GM21528 (cell line): ENCODE data around the gene ZNF878.

Source experiments
- ATAC-seq: cut with Tn5 transposase; IDR thresholded peaks from one replicate; pipeline ENCODE4 v1.9.1; 2021; ENCODE audit warnings: mild to moderate bottlenecking, moderate library complexity; ENCODE audit not compliant: unreplicated experiment, low FRiP score

ZNF878 gene

DNA sequence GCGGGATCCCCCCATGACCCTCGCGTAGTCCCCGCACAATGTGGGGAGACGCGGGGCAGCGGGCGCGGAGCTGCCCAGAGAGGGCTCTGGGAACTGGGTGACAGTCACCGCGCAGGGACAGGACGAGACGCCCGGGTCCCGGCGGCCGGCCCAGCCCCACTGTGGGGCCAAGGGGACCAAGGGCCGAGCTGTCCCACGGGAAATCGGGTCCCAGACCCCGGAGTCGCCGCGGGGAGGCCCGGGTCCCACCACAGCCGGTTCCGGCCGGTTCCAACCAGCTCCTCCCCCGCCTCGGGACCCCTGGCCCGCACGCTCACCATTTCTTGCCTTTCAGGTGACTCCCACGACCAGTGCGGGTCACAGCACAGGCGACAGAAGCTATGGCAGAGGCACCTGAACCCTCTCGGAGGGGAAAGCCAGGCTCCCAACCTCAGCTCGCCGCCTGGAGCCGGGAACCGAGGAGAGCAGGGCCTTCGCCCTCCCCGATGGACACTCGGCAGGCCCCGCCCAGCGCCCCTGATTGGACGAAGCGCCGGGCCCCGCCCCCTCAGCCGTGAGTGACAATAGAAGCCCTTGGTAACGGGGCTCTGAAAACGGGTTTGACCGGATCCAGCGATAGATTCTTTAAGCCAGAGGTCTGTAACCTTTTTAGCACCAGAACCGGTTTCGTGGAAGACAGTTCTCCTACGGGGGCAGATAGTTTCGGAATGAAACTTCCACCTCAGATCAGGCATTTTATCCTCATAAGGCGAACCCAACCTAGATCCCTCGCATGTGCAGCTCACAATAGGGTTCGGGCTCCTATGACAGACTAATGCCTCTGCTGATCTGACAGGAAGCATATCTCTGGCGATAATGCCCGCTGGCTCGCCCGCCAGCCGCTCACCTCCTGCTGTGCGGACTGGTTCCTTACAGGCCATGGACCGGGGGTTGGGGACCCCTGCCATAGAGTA is 17.3 kb downstream of the ZNF878 start, which contains the start of gene ZNF433:
ZNF433 (minus strand) TSS at position 460 of the 953 bp plus-strand sequence; CDS start at position 320, 140 bp downstream.
- peak; percentile 94 for ATAC-seq

DNA sequence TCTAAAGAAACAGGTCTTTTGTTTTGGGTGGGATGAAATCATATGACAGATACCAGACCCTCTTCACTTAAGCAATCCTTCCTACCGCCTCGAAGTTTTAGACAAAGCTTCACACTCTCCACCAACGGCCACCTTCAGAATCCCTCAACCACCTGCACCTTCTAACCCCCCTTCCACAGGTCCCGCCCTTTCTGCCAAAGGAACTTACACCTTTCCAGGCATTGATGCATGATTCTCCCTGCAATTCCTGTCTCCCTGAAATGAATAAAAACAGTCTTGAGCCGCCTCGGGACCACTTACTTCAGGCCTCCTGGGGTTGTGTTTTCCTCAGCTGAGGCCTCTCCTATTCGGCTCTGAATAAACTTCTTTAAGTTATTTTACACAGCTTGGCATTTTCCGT is 18.1 kb downstream of the ZNF878 start:
- ATAC-seq, result no peak

DNA sequence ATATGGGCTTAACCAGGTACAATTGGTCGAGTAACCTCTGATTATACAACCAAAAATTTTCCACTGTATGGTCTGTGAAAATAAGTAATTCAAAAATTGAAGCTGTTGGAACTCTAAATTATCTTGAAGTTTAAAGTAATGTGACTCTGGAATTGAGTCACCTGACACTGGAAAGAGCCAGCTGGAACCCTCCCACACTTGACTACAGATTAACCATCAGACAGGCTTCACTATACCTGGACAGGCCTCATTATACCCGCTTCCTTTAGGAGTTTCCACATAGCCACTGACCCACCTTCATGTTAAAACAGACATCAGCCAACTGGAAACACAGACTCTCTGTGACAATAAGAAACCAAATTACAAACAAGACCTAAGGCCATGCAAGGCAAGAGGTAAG is 18.6 kb downstream of the ZNF878 start:
- no peak for ATAC-seq

DNA sequence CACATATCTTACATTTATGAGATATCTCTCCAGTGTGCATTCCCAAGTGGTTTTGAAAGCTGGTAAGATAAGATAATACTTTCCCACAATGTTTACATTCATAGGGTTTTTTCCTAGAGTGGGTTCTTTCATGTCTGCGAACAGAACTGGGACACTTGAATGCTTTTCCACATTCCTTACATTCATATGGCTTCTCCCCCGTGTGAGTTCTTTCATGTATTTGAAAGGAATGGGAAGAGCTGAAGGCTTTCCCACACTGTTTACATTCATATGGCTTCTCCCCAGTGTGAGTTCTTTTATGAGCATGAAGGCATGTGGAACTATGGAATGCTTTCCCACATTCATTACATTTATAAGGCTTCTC is 37.0 kb downstream of the ZNF878 start:
- no peak for ATAC-seq

DNA sequence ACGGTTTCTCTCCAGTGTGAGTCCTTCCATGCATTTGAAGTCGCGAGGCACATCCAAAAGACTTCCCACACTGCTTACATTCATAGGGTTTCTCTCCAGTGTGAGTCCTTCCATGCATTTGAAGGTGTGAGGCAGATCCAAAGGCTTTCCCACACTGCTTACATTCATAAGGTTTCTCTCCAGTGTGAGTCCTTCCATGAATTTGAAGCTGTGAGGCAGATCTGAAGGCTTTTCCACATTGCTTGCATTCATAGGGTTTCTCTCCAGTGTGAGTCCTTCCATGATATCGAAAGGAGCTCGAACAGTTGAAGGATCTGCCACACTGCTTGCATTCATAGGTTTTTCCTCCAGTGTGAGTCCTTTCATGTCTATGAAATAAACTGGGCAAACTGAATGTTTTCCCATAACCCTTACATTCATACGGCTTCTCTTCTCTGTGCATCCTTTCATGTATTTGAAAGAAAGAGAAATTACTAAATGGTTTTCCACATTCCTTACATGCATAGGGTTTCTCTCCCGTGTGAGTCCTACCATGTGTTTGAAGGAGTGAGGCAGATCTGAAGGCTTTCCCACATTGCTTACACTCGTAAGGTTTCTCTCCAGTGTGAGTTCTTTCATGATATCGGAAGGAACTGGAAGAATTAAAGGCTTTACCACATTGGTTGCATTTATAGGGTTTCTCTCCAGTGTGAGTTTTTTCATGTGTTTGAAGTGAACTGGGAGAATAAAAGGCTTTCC is 37.6 kb downstream of the ZNF878 start:
- ATAC-seq, result no peak

DNA sequence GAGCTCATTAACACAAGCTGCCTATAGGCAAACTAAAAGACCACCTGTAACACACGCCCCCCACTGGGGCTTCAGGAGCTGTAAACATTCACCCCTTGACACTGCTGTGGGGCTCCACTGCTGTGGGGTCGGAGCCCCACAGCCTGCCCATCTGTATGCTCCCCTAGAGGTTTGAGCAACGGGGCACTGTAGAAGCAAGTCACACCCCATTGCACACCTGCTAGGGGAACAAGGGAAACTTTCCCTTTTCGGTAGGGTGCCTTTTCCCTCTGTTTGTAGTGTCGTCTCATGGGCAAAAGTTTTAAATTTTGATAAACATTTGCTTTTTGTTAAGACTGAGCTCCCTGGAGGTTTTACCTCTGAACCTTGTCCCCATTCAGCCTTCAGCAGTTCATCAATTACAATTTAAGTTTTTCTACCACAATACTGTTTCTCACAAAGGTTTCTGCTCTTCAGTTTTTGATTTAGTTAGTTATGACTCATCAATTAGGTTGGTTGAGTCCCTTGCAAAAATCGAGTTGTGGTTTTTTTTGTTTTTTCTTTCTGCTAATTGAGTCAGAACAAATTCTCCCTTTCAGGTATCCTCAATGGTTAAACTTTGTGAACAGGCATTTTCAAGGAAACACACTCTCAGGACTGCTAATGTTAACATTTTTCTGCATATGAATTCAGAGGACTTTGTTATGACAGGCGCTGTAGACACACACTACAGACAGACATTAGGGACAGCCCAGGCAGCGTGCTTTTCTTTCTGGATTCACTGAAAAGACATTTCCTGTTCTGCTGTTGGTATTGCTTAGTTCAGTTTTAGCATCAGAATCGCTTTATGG is 52.4 kb downstream of the ZNF878 start:
- no peak for ATAC-seq

DNA sequence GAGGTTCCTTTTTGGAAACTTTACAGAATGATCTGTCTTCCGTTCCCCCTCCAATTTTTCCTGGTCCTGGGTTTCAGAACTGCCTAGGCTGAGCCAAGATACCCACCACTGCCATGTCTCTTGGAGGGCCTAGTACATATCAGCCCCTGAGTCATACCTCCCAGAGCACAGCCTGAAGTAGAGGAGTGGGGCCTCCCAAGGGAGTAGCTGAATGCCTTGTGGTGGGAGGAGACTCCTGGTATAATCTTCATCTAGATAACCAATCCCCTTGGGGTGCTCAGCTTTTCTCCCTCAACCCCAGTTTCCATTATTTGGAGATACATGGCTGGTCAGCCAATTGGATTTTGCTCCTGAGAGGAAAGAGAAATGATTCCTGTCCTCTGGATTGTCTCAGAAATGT is 57.6 kb downstream of the ZNF878 start:
- ATAC-seq, result no peak
